Hematopoietic multipotent progenitor cell treated with erythropoietin and hydrocortisone succinate and interleukin-3 and kit ligand, for 6 days (in vitro differentiated cells): Measurements from ENCODE around the gene TMX1.
A peak's percentile ranks its signal among the peaks of the same experiment; 100 is the strongest.

ENCODE experiments used
- DNase-seq: peaks from one replicate; pipeline ENCODE4 v3.0.0-alpha.2; 2015

TMX1 gene

DNA sequence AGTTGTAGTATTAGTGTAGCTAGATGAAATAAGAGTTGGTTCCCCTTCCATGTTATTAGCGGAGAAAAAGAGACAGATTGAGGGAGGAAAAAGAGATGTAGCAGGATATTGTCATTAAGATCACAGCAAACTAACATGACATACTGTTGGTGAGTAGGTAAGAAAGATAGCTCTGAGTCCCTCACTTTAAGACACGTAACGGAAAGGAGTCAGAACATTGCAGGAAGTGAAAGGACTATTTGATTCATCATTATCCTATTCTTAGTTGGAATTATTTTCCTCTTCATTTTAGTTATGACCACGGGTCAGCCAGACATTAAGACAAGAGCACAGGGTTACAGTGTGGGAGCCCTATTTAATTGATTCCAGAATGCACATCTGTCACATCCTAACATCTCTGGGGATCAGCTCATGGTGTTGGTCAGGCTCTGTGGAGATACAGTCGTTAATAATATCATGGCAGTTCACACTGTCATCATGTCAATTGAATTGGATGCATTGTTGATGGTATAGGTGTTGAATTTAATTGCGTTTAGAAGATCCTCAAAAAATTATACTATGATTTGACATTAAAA lies 55.0 kb downstream of the TMX1 start:
- no peak for DNase-seq

DNA sequence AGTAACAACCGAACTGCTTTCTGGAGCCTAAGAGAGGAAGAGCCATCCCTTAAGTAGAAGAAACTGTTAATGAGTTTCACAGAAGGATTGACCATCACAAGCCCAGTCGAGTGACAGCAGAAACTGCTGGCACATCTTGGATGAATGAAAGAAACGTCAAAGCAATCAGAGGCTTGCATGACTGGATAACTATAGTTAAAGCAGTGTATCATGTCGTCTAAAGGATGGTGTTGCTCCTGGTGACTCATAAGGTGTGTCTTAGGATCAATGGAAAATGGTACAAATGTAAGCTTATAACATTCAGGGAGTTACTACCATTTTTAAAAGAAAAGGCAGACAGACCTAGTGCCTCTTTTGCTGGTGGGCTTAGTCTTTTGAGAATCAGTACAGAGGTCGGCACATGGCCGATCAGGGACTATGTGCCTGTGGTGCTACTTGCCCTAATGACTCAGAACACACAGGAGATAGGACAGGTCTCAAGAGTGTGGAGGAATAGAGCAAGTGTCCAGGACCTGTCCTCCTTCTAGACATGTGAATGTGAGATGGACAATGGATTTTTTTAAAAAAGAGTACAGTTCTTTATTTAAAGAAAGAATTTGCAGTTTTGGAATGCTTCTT lies 55.7 kb downstream of the TMX1 start:
- no peak for DNase-seq

DNA sequence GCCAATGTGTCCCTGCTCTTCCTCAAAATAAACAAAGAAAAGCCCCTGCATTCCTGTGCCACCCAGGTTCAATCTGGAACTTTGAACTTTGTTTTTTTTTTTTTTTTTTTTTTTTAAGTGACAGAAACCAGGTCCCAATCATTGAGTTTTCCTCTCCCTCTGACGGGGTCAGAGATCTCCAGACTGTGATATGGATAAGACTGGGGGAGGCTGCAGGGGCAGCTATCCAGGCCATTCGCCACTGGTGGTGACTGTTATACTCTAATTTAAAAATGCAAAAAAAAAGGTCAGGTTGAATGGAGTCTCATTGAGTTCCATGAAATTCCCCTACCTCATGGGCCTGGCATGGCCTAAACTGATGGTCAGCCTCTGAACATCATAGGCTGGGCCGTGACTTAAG lies 57.0 kb downstream of the TMX1 start:
- no peak for DNase-seq

GRCh38 chr14:51298895-51299294 lies 58.8 kb downstream of the TMX1 start:
- no peak for DNase-seq

GRCh38 chr14:51302295-51303030 lies 62.4 kb downstream of the TMX1 start:
- peak; percentile 19 for DNase-seq

DNA sequence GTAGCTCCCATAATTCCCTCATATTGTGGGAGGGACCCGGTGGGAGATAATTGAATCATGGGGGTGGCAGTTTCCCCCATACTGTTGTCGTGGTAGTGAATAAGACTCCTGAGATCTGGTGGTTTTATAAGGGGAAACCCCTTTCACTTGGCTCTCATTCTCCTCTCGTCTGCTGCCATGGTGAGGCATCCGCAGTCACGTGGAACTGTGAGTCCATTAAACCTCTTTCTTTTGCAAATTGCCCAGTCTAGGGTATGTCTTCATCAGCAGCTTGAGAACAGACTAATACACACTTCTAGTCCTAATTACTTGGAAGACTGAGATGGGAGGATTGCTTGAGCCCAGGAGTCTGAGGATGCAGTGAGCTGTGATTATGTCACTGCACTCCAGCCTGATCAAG lies 64.4 kb downstream of the TMX1 start:
- no peak for DNase-seq

DNA sequence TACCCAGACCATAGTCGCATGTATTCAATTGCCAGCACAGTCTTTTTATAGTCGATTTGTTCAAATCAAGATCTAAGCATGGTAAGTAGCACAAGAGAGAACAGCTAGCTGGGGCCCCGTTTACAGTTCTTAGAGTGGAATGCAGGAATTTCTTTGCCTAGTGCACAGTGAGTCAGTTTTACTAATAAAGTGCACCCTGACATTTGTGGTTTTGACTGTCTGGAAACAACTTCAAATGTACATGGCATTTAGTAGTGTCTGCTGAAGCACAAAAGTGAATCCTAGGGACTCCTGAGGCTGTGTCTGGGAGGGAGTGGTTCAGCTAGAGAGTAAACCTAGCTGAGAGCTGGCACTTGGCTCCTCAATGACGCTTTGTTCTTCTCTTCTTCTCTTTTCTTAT lies 64.9 kb downstream of the TMX1 start:
- DNase-seq = no peak

DNA sequence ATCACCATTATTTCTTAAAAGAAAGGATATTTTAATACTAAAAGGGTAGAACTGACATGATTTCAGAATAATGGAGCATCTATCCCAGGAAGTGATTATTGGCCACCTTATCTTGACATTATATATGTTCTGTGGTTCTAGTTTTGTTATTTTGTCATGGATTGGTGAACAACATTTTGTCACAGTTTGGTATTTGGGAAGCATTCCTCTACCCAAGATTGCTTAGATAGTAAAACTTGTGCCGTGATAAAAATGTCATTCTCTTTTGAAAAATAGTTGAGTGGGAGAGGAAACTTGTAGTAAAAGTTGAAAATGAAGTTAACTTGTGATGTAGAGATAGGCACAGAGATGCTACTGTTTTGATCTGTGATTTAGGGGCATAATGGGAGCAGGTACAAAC lies 65.7 kb downstream of the TMX1 start:
- no peak for DNase-seq
